OCI-LY7 (cell line): Measurements from ENCODE around the gene RAET1E. TPM values are rescaled to one million over a fixed set of nuclear protein-coding genes. Genes with fewer than 3 reads are reported as not detected.
"Not testable (repeated sequence)": the region's sequence is repeated elsewhere in the genome, so short reads cannot be mapped to it uniquely, and the experiment has no call there.

Experiments
- BruUV-seq: library from RNA; stranded (reverse); fragments of 400-500 nt; replicated peaks from 2 replicates; lab custom pipeline; 2021; lab: Mats Ljungman, UMichigan
- CTCF ChIA-PET: fragments of 300-600 bp; sonication (Branson Sonifier 250); formaldehyde crosslinking; loops from one replicate; lab custom pipeline; 2022; ENCODE audit warnings: antibody characterized with exemption; ENCODE audit not compliant: unreplicated experiment; lab: Charles Lee
- POLR2A ChIA-PET: fragments of 300-600 bp; sonication (Branson Sonifier 250); formaldehyde crosslinking; loops from one replicate; lab custom pipeline; 2022; ENCODE audit warnings: antibody characterized with exemption; lab: Charles Lee
- DNase-seq: peaks from one replicate; pipeline ENCODE4 v3.0.0-alpha.2; 2015; ENCODE audit warnings: low spot score
- H2AFZ ChIP-seq: fragments of 200-600 bp; sonication (generic), shearing (Covaris generic); 2 replicates; pipeline ENCODE4 v1.6.1; 2014; ENCODE audit warnings: mild to moderate bottlenecking, antibody characterized with exemption, low read length, moderate library complexity
- H3K27ac ChIP-seq: fragments of 200-600 bp; sonication (generic); 2 replicates; pipeline ENCODE4 v1.5.1; 2014; ENCODE audit warnings: mixed run types, low read depth, mild to moderate bottlenecking, moderate library complexity, low read length, inconsistent platforms; ENCODE audit not compliant: poor library complexity, severe bottlenecking
- H3K36me3 ChIP-seq: fragments of 200-600 bp; sonication (generic); 2 replicates; pipeline ENCODE4 v1.6.1; 2014; ENCODE audit warnings: mild to moderate bottlenecking, antibody characterized with exemption, low read length, moderate library complexity, mixed read lengths; ENCODE audit not compliant: insufficient read depth
- H3K4me1 ChIP-seq: fragments of 200-600 bp; sonication (generic); 2 replicates; pipeline ENCODE4 v1.5.1; 2014; ENCODE audit warnings: mild to moderate bottlenecking, low read length; ENCODE audit not compliant: insufficient read depth, poor library complexity, severe bottlenecking
- H3K4me2 ChIP-seq: fragments of 200-600 bp; sonication (generic); 2 replicates; pipeline ENCODE4 v1.6.1; 2014; ENCODE audit warnings: mild to moderate bottlenecking, low read length
- H3K4me3 ChIP-seq: fragments of 200-600 bp; sonication (generic); 2 replicates; pipeline ENCODE4 v1.5.1; 2014; ENCODE audit warnings: mild to moderate bottlenecking, low read depth, low read length; ENCODE audit not compliant: poor library complexity, severe bottlenecking
- H3K79me2 ChIP-seq: fragments of 200-600 bp; sonication (generic); 2 replicates; pipeline ENCODE4 v1.6.1; 2016; ENCODE audit warnings: low read depth, mild to moderate bottlenecking, low read length, moderate library complexity, mixed read lengths; ENCODE audit not compliant: insufficient read depth
- H3K9me2 ChIP-seq: fragments of 200-600 bp; sonication (generic); 2 replicates; pipeline ENCODE4 v1.6.1; 2016; ENCODE audit warnings: mild to moderate bottlenecking, low read length, mixed read lengths; ENCODE audit not compliant: insufficient read depth
- H3K9me3 ChIP-seq: fragments of 200-600 bp; sonication (generic); 2 replicates; pipeline ENCODE4 v1.6.1; 2014; ENCODE audit warnings: mild to moderate bottlenecking, mixed run types, low read length, mixed read lengths
- H4K20me1 ChIP-seq: fragments of 200-600 bp; sonication (generic); 2 replicates; pipeline ENCODE4 v1.6.1; 2014; ENCODE audit warnings: mild to moderate bottlenecking, antibody characterized with exemption, low read length, moderate library complexity, mixed read lengths; ENCODE audit not compliant: insufficient read depth
- EZH2phosphoT487 ChIP-seq: fragments of 200-600 bp; sonication (generic); IDR thresholded peaks from 2 replicates; pipeline ENCODE4 v1.6.1; 2018; ENCODE audit warnings: low read depth, borderline replicate concordance, mild to moderate bottlenecking, mixed run types, antibody characterized with exemption, low read length, moderate library complexity, mixed read lengths
- intact Hi-C: fragments of 100-400 bp; cut with micrococcal nuclease; formaldehyde crosslinking; loops from one replicate; pipeline ENCODE4 v1.10.0; 2022; ENCODE audit not compliant: unreplicated experiment
- total RNA-seq, 2 experiments: library from RNA; depleted of rRNA in 1 of 2; stranded (reverse); fragments of >200 nt in 1 of 2; shearing (Covaris generic) in 1 of 2; gene quantifications; 2 replicates each; pipeline ENCODE4 v1.2.3, GENCODE V29; 2014 to 2022
- TF ChIP-seq, protein P1 (sequence below): fragments of 200-600 bp; sonication (generic); conservative IDR thresholded peaks from 2 replicates; pipeline ENCODE4 v1.5.1; 2014; ENCODE audit warnings: mild to moderate bottlenecking, antibody characterized with exemption, low read length, moderate library complexity, mixed read lengths

Gene RAET1E
- total RNA-seq, 2 experiments from 2014 or later = not detected

- H3K4me2 ChIP-seq = no peak overlapping the region
- no peaks in the 10 kb centered on the region for H3K9me2 ChIP-seq
- H3K9me3 ChIP-seq = no peaks in the 10 kb centered on the region
- no peaks in the 10 kb centered on the region for H4K20me1 ChIP-seq
- POLR2A ChIA-PET = no interaction called here
- TF ChIP-seq, protein P1, sequence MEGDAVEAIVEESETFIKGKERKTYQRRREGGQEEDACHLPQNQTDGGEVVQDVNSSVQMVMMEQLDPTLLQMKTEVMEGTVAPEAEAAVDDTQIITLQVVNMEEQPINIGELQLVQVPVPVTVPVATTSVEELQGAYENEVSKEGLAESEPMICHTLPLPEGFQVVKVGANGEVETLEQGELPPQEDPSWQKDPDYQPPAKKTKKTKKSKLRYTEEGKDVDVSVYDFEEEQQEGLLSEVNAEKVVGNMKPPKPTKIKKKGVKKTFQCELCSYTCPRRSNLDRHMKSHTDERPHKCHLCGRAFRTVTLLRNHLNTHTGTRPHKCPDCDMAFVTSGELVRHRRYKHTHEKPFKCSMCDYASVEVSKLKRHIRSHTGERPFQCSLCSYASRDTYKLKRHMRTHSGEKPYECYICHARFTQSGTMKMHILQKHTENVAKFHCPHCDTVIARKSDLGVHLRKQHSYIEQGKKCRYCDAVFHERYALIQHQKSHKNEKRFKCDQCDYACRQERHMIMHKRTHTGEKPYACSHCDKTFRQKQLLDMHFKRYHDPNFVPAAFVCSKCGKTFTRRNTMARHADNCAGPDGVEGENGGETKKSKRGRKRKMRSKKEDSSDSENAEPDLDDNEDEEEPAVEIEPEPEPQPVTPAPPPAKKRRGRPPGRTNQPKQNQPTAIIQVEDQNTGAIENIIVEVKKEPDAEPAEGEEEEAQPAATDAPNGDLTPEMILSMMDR = no peak
- TF ChIP-seq EZH2phosphoT487 = no peak
- no TSS peak for BruUV-seq
- no peak overlapping the region for H3K27ac ChIP-seq
- H2AFZ ChIP-seq = no peak overlapping the region
- no peak for DNase-seq
- H3K4me1 ChIP-seq = no peaks in the 10 kb centered on the region
- H3K4me3 ChIP-seq = no peak overlapping the region
- H3K79me2 ChIP-seq = no peaks in the 10 kb centered on the region
- intact Hi-C loops = no loop called here
- no peaks in the 10 kb centered on the region for H3K36me3 ChIP-seq
- CTCF ChIA-PET = no interaction called here
These were observed 2.1 kb downstream of the RAET1E start for GRCh38 chr6:149895833-149896271.

GRCh38 chr6:149895048-149895590, 2.8 kb downstream of the RAET1E start:
- Histone ChIP-seq H4K20me1 (no peaks in the 10 kb centered on the region), H3K9me2 (no peaks in the 10 kb centered on the region), H3K36me3 (no peaks in the 10 kb centered on the region), H3K4me3 (no peak overlapping the region), H2AFZ (no peak overlapping the region), H3K4me2 (no peak overlapping the region), H3K9me3 (no peaks in the 10 kb centered on the region), H3K79me2 (no peaks in the 10 kb centered on the region), H3K4me1 (no peaks in the 10 kb centered on the region), H3K27ac (no peak overlapping the region)
- BruUV-seq = no TSS peak
- POLR2A ChIA-PET = no interaction called here
- intact Hi-C loops = no loop called here
- TF ChIP-seq EZH2phosphoT487 = no peak
- TF ChIP-seq, protein P1 = no peak
- CTCF ChIA-PET = no interaction called here
- DNase-seq = no peak

- intact Hi-C loops, H4K20me1 ChIP-seq, H3K27ac ChIP-seq, H3K9me2 ChIP-seq, CTCF ChIA-PET, DNase-seq, H3K9me3 ChIP-seq, H2AFZ ChIP-seq, H3K79me2 ChIP-seq, H3K4me1 ChIP-seq, BruUV-seq, H3K4me2 ChIP-seq, H3K4me3 ChIP-seq, H3K36me3 ChIP-seq: not testable (repeated sequence)
- POLR2A ChIA-PET = interaction anchor here (0.6 kb wide), 1 partner anchor 99 kb away, joined by 3 read pairs; no protein-coding TSS in a partner anchor
These were observed 6.0 kb downstream of the RAET1E start for GRCh38 chr6:149891864-149892263.
